Coronary artery (tissue), 2 donors: Measurements from ENCODE around the gene RPL10.

Experiments
- DNase-seq: peaks from one replicate; pipeline ENCODE4 v3.0.0-alpha.2; 2017; ENCODE audit warnings: low spot score
- H3K27ac ChIP-seq, 2 donors: fragments of 200-600 bp; sonication (generic); one replicate each; pipeline ENCODE4 v1.5.1; 2016 to 2019
- H3K4me3 ChIP-seq: fragments of 200-600 bp; sonication (generic); 2 replicates; pipeline ENCODE4 v1.5.1; 2016; ENCODE audit warnings: mild to moderate bottlenecking, moderate library complexity
- TF ChIP-seq, protein P1 (sequence below): fragments of 200-600 bp; sonication (generic); IDR thresholded peaks from one replicate; pipeline ENCODE4 v1.5.1; 2019; ENCODE audit warnings: antibody characterized with exemption

The RPL10 gene

GRCh38 chrX:154356596-154356995 lies 41.6 kb upstream of the RPL10 start:
- TF ChIP-seq, protein P1, sequence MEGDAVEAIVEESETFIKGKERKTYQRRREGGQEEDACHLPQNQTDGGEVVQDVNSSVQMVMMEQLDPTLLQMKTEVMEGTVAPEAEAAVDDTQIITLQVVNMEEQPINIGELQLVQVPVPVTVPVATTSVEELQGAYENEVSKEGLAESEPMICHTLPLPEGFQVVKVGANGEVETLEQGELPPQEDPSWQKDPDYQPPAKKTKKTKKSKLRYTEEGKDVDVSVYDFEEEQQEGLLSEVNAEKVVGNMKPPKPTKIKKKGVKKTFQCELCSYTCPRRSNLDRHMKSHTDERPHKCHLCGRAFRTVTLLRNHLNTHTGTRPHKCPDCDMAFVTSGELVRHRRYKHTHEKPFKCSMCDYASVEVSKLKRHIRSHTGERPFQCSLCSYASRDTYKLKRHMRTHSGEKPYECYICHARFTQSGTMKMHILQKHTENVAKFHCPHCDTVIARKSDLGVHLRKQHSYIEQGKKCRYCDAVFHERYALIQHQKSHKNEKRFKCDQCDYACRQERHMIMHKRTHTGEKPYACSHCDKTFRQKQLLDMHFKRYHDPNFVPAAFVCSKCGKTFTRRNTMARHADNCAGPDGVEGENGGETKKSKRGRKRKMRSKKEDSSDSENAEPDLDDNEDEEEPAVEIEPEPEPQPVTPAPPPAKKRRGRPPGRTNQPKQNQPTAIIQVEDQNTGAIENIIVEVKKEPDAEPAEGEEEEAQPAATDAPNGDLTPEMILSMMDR = no peak
- no peak for DNase-seq
- peak overlapping the region; percentile 17 for H3K4me3 ChIP-seq
- H3K27ac ChIP-seq = peak overlapping the region in 1 of 2 donors; percentile 72

- H3K27ac ChIP-seq = peak overlapping the region in 1 of 2 donors; percentile 72
- DNase-seq = no peak
- TF ChIP-seq, protein P1 = no peak
- H3K4me3 ChIP-seq = peak overlapping the region; percentile 4
Measured at GRCh38 chrX:154357205-154357604, 41.0 kb upstream of the RPL10 start.

DNA sequence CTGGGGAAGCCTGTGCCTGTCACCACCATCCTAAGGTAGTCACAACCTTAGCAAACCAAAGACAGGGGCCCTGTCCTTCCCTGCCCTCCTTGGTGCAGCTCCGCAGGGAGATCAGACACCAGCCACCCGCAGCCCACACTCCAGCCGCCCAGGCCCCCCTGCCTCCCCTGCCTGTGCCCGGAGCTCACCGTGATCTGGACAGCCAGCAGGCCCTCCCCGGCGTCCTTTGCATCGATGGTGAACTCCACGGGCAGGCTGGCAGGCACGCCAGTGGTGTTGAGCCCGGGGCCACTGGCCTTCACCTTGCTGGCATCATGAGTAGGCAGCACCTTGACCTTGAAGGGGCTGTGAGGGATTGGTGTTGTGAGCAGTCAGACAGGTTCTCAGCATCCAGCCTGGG lies 40.2 kb upstream of the RPL10 start:
- peak overlapping the region in 1 of 2 donors; percentile 72 for H3K27ac ChIP-seq
- peak overlapping the region; percentile 38 for H3K4me3 ChIP-seq
- TF ChIP-seq, protein P1 = no peak
- DNase-seq = no peak

GRCh38 chrX:154358829-154359228 lies 39.3 kb upstream of the RPL10 start:
- Histone ChIP-seq H3K4me3 (peak overlapping the region; percentile 38), H3K27ac (peak overlapping the region in 1 of 2 donors; percentile 72)
- TF ChIP-seq, protein P1 = no peak
- no peak for DNase-seq

DNA sequence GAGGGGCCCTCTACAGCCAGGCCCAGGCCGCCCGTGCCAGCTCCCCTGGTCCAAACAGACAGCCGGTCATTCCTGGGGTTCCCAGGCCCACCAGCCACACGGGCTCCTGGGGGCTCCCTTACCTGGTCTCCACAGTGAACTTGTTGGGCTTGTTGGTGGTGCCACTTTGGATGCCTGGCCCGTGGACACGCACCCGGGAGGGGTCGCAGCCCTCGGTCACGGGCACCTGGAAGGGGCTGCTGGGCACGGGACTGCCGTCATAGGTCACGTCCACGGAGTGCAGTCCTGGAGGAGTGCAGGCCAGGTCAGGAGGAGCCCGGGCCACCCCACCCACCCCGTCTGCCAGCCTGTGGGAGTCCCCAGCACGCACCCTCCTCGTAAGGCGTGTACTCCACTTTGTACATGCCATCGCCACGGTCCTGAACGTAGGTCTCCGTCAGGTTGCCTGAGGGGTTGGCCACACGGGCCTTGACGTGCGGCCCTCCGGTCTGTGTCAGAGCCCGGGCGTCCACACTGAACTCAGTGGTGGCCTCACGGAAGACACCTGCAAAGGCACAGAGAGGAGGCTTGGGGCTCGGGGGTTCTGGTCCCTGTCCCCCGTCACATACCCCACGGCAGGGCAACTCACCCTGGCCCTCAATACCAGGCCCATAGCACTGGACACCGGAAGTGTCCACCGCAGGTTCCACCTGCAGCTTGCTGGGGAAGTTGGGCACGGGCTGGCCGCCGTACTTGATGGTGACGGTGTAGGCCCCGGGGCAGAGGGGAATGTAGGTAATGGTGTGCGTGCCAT lies 38.6 kb upstream of the RPL10 start:
- peak overlapping the region; percentile 37 to 72 for H3K27ac ChIP-seq
- peak overlapping the region; percentile 38 for H3K4me3 ChIP-seq
- TF ChIP-seq, protein P1 = no peak
- no peak for DNase-seq

GRCh38 chrX:154360155-154360713 lies 37.9 kb upstream of the RPL10 start:
- H3K27ac ChIP-seq = peak overlapping the region; percentile 37 to 72
- DNase-seq = no peak
- H3K4me3 ChIP-seq = peak overlapping the region; percentile 38
- TF ChIP-seq, protein P1 = no peak
